Measurements from ENCODE around the gene PTTG1IP2.

GRCh38 chr7:90424720-90425119, 44.7 kb upstream of the PTTG1IP2 start:
- TF ChIP-seq GATA3 (IDR thresholded peaks at IDR 0.05; ENCODE audit: low read depth, low read length) (no peak), GATA2 (IDR thresholded peaks at IDR 0.05; ENCODE audit: low read depth, low read length) (no peak)
